ENCODE results near the gene C13orf46.

The C13orf46 gene

DNA sequence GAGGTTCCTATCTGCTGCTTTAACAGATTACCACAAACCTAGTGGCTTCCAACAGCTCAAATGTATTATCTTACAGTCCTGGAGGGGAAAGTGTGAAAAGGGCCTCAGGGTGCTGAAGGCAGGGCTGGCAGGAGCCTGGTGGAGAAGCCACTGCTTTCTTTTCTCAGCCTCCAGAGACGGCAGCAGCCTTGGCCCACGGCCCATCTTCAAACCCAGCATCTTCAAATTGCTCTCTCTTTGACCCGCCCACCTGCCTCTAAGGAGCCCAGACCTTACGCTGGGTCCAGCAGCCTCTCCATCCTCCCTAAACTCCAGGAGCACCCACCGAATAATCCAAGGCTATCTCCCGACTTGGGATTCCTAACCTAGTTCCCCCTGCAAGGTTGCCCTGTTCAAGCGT, 35.6 kb downstream of the C13orf46 start:
- no peak overlapping the region for H3K27ac ChIP-seq (ENCODE audit: insufficient read depth, low read length, poor library complexity, severe bottlenecking)
- no peaks in the 10 kb centered on the region for H3K4me1 ChIP-seq (ENCODE audit: control insufficient read depth, insufficient read depth, low read length, poor library complexity, severe bottlenecking)
- no peaks in the 10 kb centered on the region for H3K27me3 ChIP-seq (replicated peaks; ENCODE audit: control insufficient read depth, insufficient read depth, low read length, poor library complexity, severe bottlenecking)
- H3K4me3 ChIP-seq (ENCODE audit: insufficient read depth, low read depth, low read length, poor library complexity, severe bottlenecking), result no peak overlapping the region
- no peak for DNase-seq
- no peaks in the 10 kb centered on the region for H3K36me3 ChIP-seq (ENCODE audit: control insufficient read depth, insufficient read depth, low read length)
- H3K9me3 ChIP-seq (ENCODE audit: control insufficient read depth, low read length), result no peaks in the 10 kb centered on the region

DNA sequence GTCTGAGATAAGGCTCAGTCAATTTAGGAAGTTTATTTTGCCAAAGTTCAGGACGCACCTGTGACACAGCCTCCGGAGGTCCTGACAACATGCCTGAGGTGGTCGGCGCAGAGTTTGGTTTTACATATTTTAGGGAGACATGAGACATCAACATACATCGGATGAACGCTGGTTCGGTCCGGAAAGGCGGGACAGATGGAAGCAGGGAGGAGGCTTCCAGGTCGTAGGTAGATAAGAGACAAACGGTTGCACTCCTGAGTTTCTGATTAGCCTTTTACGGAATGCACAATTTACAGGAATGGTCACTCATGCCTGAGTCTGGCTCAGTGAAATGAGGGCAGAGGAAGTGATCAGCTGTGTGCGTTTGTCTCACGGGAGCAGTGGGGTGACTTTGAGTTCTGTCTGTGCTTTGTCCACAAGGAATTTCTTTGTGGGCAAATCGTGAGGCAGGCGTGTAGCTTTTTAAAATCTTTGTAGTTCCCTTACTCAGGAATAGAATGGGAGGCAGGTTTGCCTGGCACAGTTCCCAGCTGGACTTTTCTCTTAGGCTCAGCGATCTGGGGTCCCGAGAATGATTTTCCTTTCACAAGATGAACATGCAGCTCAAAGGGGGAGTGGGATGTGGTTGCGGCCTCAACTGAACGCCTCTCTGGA, 36.2 kb downstream of the C13orf46 start:
- Histone ChIP-seq H3K4me1 (ENCODE audit: control insufficient read depth, insufficient read depth, low read length, poor library complexity, severe bottlenecking) (no peaks in the 10 kb centered on the region), H3K9me3 (ENCODE audit: control insufficient read depth, low read length) (no peaks in the 10 kb centered on the region), H3K27ac (ENCODE audit: insufficient read depth, low read length, poor library complexity, severe bottlenecking) (no peak overlapping the region), H3K27me3 (replicated peaks; ENCODE audit: control insufficient read depth, insufficient read depth, low read length, poor library complexity, severe bottlenecking) (no peaks in the 10 kb centered on the region), H3K36me3 (ENCODE audit: control insufficient read depth, insufficient read depth, low read length) (no peaks in the 10 kb centered on the region), H3K4me3 (ENCODE audit: insufficient read depth, low read depth, low read length, poor library complexity, severe bottlenecking) (no peak overlapping the region)
- DNase-seq, result no peak

DNA sequence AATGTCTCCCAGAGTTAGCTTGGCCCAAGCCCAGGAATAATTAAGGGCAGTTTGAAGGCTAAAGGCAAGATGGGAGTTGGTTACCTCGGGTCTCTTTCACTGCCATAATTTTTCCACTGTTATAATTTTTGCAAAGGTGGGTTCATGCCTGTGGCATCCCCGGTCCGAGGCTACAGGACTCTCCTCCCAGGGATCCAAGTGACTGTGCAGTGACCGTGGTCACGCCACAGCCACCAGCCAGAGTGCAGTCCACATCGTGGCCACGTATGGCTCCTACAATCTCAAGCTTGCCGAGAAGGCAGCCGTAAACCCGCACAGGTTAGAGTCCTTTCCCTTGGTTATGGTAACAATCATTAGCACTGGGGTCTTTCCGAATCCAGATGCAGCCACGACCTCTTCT, 36.8 kb downstream of the C13orf46 start:
- Histone ChIP-seq H3K4me1 (ENCODE audit: control insufficient read depth, insufficient read depth, low read length, poor library complexity, severe bottlenecking) (no peaks in the 10 kb centered on the region), H3K36me3 (ENCODE audit: control insufficient read depth, insufficient read depth, low read length) (no peaks in the 10 kb centered on the region), H3K27ac (ENCODE audit: insufficient read depth, low read length, poor library complexity, severe bottlenecking) (no peak overlapping the region), H3K27me3 (replicated peaks; ENCODE audit: control insufficient read depth, insufficient read depth, low read length, poor library complexity, severe bottlenecking) (no peaks in the 10 kb centered on the region), H3K4me3 (ENCODE audit: insufficient read depth, low read depth, low read length, poor library complexity, severe bottlenecking) (no peak overlapping the region), H3K9me3 (ENCODE audit: control insufficient read depth, low read length) (no peaks in the 10 kb centered on the region)
- no peak for DNase-seq

DNA sequence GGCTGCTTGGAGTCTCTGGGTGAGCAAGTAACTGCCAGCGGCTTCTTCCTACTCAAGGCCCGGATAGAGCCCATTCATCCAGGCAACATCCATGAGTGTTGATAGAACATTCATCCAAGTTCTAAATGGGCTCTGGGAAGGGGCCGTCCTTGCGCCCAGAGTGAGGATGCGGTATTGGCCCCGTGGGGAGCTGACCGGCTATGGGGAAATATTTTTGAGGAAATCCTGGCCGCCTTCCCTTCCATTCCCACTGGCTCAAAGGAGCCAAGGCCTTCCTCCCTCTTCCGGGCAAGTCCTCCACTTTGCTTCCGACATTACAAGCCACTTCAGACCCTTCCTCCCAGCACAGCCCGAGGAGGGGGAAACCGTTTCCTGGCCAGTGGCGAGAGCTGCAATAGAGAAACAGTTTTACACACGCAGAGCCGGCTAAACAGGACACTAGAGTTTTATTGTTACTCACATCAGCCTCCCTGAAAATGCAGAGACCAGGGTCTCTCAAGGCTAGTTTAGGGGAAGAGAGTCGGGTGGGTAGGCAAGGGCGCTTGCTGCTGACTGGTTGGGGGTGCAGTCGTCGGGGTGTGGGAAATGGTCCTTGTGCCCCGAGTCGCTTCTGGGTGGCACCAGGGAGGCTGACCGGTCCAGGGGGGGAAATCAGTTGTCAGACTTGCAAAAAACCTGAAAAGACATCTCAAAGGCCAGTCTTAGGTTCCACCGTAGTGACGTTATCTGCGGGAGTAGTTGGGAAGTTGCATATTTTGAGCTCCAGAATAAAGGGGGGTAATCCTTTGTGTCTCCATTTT, 37.5 kb downstream of the C13orf46 start:
- DNase-seq, result no peak
- Histone ChIP-seq H3K36me3 (ENCODE audit: control insufficient read depth, insufficient read depth, low read length) (no peaks in the 10 kb centered on the region), H3K4me1 (ENCODE audit: control insufficient read depth, insufficient read depth, low read length, poor library complexity, severe bottlenecking) (no peaks in the 10 kb centered on the region), H3K4me3 (ENCODE audit: insufficient read depth, low read depth, low read length, poor library complexity, severe bottlenecking) (no peak overlapping the region), H3K27me3 (replicated peaks; ENCODE audit: control insufficient read depth, insufficient read depth, low read length, poor library complexity, severe bottlenecking) (no peaks in the 10 kb centered on the region), H3K9me3 (ENCODE audit: control insufficient read depth, low read length) (no peaks in the 10 kb centered on the region), H3K27ac (ENCODE audit: insufficient read depth, low read length, poor library complexity, severe bottlenecking) (no peak overlapping the region)

DNA sequence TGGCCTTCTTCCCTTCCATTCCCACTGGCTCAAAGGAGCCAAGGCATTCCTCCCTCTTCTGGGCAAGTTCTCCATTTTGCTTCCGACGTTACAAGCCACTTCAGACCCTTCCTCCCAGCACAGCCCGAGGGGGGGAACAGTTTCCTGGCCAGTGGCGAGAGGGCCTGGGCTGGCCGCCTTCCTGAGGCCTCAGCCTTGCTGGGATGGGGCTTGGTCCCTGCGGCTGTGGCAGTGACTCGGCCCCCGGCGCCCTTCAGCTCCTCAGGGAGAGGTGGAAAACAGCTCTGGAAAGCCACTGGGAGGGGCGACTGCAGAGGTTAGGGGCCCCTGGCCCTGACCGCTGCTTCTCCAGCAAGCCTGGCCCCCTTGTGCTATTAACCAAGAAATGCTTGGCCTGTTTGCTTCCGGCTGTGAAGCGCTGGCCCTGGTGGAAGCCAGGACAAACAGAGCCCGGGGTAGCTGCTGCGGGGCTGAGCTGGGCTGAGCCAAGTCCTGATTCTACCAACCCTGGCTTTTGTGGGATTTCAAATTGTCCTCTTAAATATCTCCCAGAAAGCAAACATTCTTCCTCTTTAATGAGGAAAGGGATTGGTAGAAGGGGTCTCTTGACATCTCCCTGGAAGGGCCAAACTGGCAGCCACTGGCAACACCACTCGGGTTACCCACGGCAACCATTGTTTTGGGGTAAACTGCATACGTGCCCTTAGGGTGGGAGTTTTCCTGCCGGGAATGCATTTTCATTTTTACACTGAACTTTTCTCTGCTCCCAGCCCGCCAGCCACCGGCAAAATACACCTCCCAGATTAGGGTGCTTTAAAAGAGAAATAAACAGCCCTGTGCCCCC, 38.7 kb downstream of the C13orf46 start:
- H3K9me3 ChIP-seq (ENCODE audit: control insufficient read depth, low read length), result no peaks in the 10 kb centered on the region
- H3K27ac ChIP-seq (ENCODE audit: insufficient read depth, low read length, poor library complexity, severe bottlenecking), result no peak overlapping the region
- no peaks in the 10 kb centered on the region for H3K36me3 ChIP-seq (ENCODE audit: control insufficient read depth, insufficient read depth, low read length)
- no peak overlapping the region for H3K4me3 ChIP-seq (ENCODE audit: insufficient read depth, low read depth, low read length, poor library complexity, severe bottlenecking)
- H3K4me1 ChIP-seq (ENCODE audit: control insufficient read depth, insufficient read depth, low read length, poor library complexity, severe bottlenecking), result peaks cover 4% of the 10 kb centered on the region
- no peak for DNase-seq
- H3K27me3 ChIP-seq (replicated peaks; ENCODE audit: control insufficient read depth, insufficient read depth, low read length, poor library complexity, severe bottlenecking), result no peaks in the 10 kb centered on the region

DNA sequence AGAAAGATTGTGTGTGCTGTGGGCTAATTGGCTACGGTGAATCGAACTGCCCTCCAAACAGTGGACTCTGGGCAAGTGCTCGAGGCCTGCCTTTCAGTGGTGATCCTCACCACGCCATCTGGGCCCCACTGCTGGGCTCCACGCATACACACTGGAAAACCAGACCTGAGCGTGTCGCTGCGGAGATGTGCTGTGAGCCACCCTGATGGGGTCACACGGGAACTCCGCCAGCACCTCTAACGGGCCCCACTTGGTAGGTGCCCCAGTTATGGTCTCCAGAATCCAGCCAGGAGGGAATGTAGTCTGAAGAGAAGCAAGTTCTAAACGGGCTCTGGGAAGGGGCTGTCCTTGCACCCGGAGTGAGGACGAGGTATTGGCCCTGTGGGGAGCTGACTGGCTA, 39.3 kb downstream of the C13orf46 start:
- H3K4me1 ChIP-seq (ENCODE audit: control insufficient read depth, insufficient read depth, low read length, poor library complexity, severe bottlenecking), result peaks cover 4% of the 10 kb centered on the region
- DNase-seq, result no peak
- no peak overlapping the region for H3K4me3 ChIP-seq (ENCODE audit: insufficient read depth, low read depth, low read length, poor library complexity, severe bottlenecking)
- no peaks in the 10 kb centered on the region for H3K27me3 ChIP-seq (replicated peaks; ENCODE audit: control insufficient read depth, insufficient read depth, low read length, poor library complexity, severe bottlenecking)
- no peaks in the 10 kb centered on the region for H3K9me3 ChIP-seq (ENCODE audit: control insufficient read depth, low read length)
- H3K27ac ChIP-seq (ENCODE audit: insufficient read depth, low read length, poor library complexity, severe bottlenecking), result no peak overlapping the region
- H3K36me3 ChIP-seq (ENCODE audit: control insufficient read depth, insufficient read depth, low read length), result no peaks in the 10 kb centered on the region

- Histone ChIP-seq H3K27ac (ENCODE audit: insufficient read depth, low read length, poor library complexity, severe bottlenecking) (no peak overlapping the region), H3K36me3 (ENCODE audit: control insufficient read depth, insufficient read depth, low read length) (no peaks in the 10 kb centered on the region), H3K27me3 (replicated peaks; ENCODE audit: control insufficient read depth, insufficient read depth, low read length, poor library complexity, severe bottlenecking) (no peaks in the 10 kb centered on the region), H3K9me3 (ENCODE audit: control insufficient read depth, low read length) (no peaks in the 10 kb centered on the region), H3K4me1 (ENCODE audit: control insufficient read depth, insufficient read depth, low read length, poor library complexity, severe bottlenecking) (peaks cover 4% of the 10 kb centered on the region), H3K4me3 (ENCODE audit: insufficient read depth, low read depth, low read length, poor library complexity, severe bottlenecking) (no peak overlapping the region)
- DNase-seq, result no peak
Measured at GRCh38 chr13:113933901-113934300, 40.0 kb downstream of the C13orf46 start.

DNA sequence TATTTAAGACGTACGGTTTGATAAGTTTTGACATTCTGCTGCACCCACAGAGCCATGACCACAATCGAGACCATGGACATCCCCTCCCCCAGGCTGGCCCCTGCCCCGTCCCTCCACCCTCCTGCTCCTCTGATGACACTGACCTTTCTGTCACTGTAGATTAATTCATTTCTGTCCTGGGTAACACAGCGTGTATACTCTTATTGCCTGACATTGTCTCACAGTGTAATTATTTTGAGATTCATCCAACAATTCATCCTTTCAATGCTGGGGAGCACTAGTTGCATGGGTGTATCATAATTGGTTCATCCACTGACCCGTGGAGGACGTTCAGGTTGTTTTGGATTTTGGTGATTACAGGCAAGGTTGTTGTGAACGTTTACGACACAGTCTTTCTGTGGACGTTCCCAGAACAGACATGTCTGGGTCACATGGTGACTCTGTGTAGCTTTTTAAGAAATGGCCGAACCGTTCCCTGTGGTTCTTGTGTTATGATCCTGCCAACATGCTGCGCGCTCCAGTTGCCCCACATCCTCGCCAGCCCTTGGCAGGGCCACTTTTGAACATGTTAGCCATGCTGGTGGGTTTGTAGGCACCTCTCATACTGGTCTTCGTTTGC, 41.9 kb downstream of the C13orf46 start:
- no peaks in the 10 kb centered on the region for H3K36me3 ChIP-seq (ENCODE audit: control insufficient read depth, insufficient read depth, low read length)
- H3K4me3 ChIP-seq (ENCODE audit: insufficient read depth, low read depth, low read length, poor library complexity, severe bottlenecking), result no peak overlapping the region

GRCh38 chr13:113930671-113931637, 42.9 kb downstream of the C13orf46 start:
- Histone ChIP-seq H3K9me3 (ENCODE audit: control insufficient read depth, low read length) (no peaks in the 10 kb centered on the region), H3K4me3 (ENCODE audit: insufficient read depth, low read depth, low read length, poor library complexity, severe bottlenecking) (no peak overlapping the region), H3K27ac (ENCODE audit: insufficient read depth, low read length, poor library complexity, severe bottlenecking) (no peak overlapping the region), H3K36me3 (ENCODE audit: control insufficient read depth, insufficient read depth, low read length) (no peaks in the 10 kb centered on the region), H3K27me3 (replicated peaks; ENCODE audit: control insufficient read depth, insufficient read depth, low read length, poor library complexity, severe bottlenecking) (no peaks in the 10 kb centered on the region), H3K4me1 (ENCODE audit: control insufficient read depth, insufficient read depth, low read length, poor library complexity, severe bottlenecking) (peaks cover 4% of the 10 kb centered on the region)
- DNase-seq, result peak; percentile 27 to 49 (median 47)

More for the DNA sequence above, 41.9 kb downstream of the C13orf46 start:
- no peak for DNase-seq
- Histone ChIP-seq H3K4me1 (ENCODE audit: control insufficient read depth, insufficient read depth, low read length, poor library complexity, severe bottlenecking) (peaks cover 4% of the 10 kb centered on the region), H3K9me3 (ENCODE audit: control insufficient read depth, low read length) (no peaks in the 10 kb centered on the region), H3K27ac (ENCODE audit: insufficient read depth, low read length, poor library complexity, severe bottlenecking) (no peak overlapping the region), H3K27me3 (replicated peaks; ENCODE audit: control insufficient read depth, insufficient read depth, low read length, poor library complexity, severe bottlenecking) (no peaks in the 10 kb centered on the region)

Measured in effector memory CD4-positive, alpha-beta T cell (primary cell).